ENCODE data around the gene GLG1. TPM values are rescaled to one million over a fixed set of nuclear protein-coding genes. Genes with fewer than 3 reads are reported as not detected.

Gene GLG1
- total RNA-seq, 1 experiment from 2014 or later = 210 TPM

DNA sequence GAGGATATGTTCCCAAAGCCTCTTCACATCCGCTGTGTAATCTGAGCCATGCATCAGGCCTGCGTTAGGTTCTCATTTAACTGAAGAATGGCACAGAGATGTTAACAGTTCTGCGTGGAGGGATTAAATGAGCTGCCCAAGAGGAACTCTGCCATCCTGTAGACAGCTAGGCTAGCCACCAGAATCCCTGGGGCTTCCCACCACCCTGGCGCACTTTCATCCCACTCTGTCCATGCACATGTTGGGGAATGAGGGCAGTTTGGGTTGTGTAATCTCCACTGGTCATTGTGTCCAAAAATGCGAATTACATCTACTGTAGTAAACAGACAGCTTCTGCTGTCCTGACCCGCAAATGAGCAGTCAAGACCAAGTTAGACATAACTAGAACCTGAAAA is 1.0 kb upstream of the GLG1 start:
- Mint-ChIP-seq H3K9me3 (ENCODE audit: unreplicated experiment) (no peaks in the 10 kb centered on the region), H3K27ac (ENCODE audit: unreplicated experiment) (peak overlapping the region; percentile 99), H3K27me3 (ENCODE audit: insufficient read depth, unreplicated experiment) (no peaks in the 10 kb centered on the region), H3K36me3 (ENCODE audit: insufficient read depth, unreplicated experiment) (peaks cover 34% of the 10 kb centered on the region), H3K4me3 (ENCODE audit: unreplicated experiment) (peak overlapping the region; percentile 100), H3K4me1 (ENCODE audit: low read depth, unreplicated experiment) (peaks cover 20% of the 10 kb centered on the region)
- ChIA-PET POLR2A (no interaction called here), CTCF (no interaction called here)
- no peaks in the 10 kb centered on the region for H3K27me3 ChIP-seq (replicated peaks; ENCODE audit: control insufficient read depth, insufficient read depth, low read length)
- H3K36me3 ChIP-seq (ENCODE audit: control insufficient read depth, insufficient read depth, low read length) = no peaks in the 10 kb centered on the region
- BruUV-seq (replicated peaks) = no TSS peak
- peaks cover 20% of the 10 kb centered on the region for H3K4me1 ChIP-seq
- no peak for DNase-seq
- intact Hi-C loops (cut with micrococcal nuclease; ENCODE audit: unreplicated experiment) = loop anchor here (2.0 to 5.0 kb wide), 4 partner anchors 39 to 311 kb away; partner anchors contain the start of gene PSMD7
- H3K4me3 ChIP-seq (ENCODE audit: low read depth, low read length) = no peak overlapping the region
- H3K9me3 ChIP-seq = no peaks in the 10 kb centered on the region
- TF ChIP-seq CTCF (IDR thresholded peaks at IDR 0.05; ENCODE audit: insufficient read depth in 1 of 2, low read depth in 1 of 2, low read length in 1 of 2, severe bottlenecking in 1 of 2, unreplicated experiment in 1 of 2) = no peak

GRCh38 chr16:74607310-74607961 is 522 bp upstream of the GLG1 start:
- Histone ChIP-seq H3K27me3 (replicated peaks; ENCODE audit: control insufficient read depth, insufficient read depth, low read length) (no peaks in the 10 kb centered on the region), H3K4me3 (ENCODE audit: low read depth, low read length) (peak overlapping the region; percentile 92), H3K4me1 (peaks cover 20% of the 10 kb centered on the region), H3K36me3 (ENCODE audit: control insufficient read depth, insufficient read depth, low read length) (no peaks in the 10 kb centered on the region), H3K9me3 (no peaks in the 10 kb centered on the region)
- Mint-ChIP-seq H3K4me3 (ENCODE audit: unreplicated experiment) (peak overlapping the region; percentile 100), H3K4me1 (ENCODE audit: low read depth, unreplicated experiment) (peaks cover 20% of the 10 kb centered on the region), H3K36me3 (ENCODE audit: insufficient read depth, unreplicated experiment) (peaks cover 34% of the 10 kb centered on the region), H3K9me3 (ENCODE audit: unreplicated experiment) (no peaks in the 10 kb centered on the region), H3K27me3 (ENCODE audit: insufficient read depth, unreplicated experiment) (no peaks in the 10 kb centered on the region), H3K27ac (ENCODE audit: unreplicated experiment) (peak overlapping the region; percentile 99)
- TF ChIP-seq CTCF (IDR thresholded peaks at IDR 0.05; ENCODE audit: insufficient read depth in 1 of 2, low read depth in 1 of 2, low read length in 1 of 2, severe bottlenecking in 1 of 2, unreplicated experiment in 1 of 2) = no peak
- DNase-seq = no peak
- TSS peak; percentile 95 for BruUV-seq (replicated peaks)
- intact Hi-C loops (cut with micrococcal nuclease; ENCODE audit: unreplicated experiment) = loop anchor here (2.0 to 5.0 kb wide), 4 partner anchors 39 to 310 kb away; partner anchors contain the start of gene PSMD7
- POLR2A ChIA-PET = interaction anchor here (0.5 to 1.0 kb wide), 9 partner anchors 9 to 130 kb away, joined by 3 to 17 read pairs (median 3); partner anchors contain the start of gene RFWD3
- CTCF ChIA-PET = interaction anchor here (0.8 kb wide), 1 partner anchor 256 kb away, joined by 3 read pairs; no protein-coding TSS in a partner anchor

GRCh38 chr16:74605746-74606520 is 981 bp downstream of the GLG1 start:
- no peaks in the 10 kb centered on the region for H3K9me3 ChIP-seq
- ChIA-PET CTCF (no interaction called here), POLR2A (interaction anchor here (1.0 kb wide), 1 partner anchor 118 kb away, joined by 3 read pairs; no protein-coding TSS in a partner anchor)
- peaks cover 25% of the 10 kb centered on the region for H3K4me1 ChIP-seq
- TF ChIP-seq CTCF (IDR thresholded peaks at IDR 0.05; ENCODE audit: insufficient read depth in 1 of 2, low read depth in 1 of 2, low read length in 1 of 2, severe bottlenecking in 1 of 2, unreplicated experiment in 1 of 2) = no peak
- BruUV-seq (replicated peaks) = no TSS peak
- Mint-ChIP-seq H3K36me3 (ENCODE audit: insufficient read depth, unreplicated experiment) (peaks cover 24% of the 10 kb centered on the region), H3K27me3 (ENCODE audit: insufficient read depth, unreplicated experiment) (no peaks in the 10 kb centered on the region), H3K4me1 (ENCODE audit: low read depth, unreplicated experiment) (peaks cover 14% of the 10 kb centered on the region), H3K9me3 (ENCODE audit: unreplicated experiment) (no peaks in the 10 kb centered on the region), H3K27ac (ENCODE audit: unreplicated experiment) (peak overlapping the region; percentile 99), H3K4me3 (ENCODE audit: unreplicated experiment) (peak overlapping the region; percentile 100)
- peak overlapping the region; percentile 92 for H3K4me3 ChIP-seq (ENCODE audit: low read depth, low read length)
- intact Hi-C loops (cut with micrococcal nuclease; ENCODE audit: unreplicated experiment) = loop anchor here (2.0 to 5.0 kb wide), 4 partner anchors 37 to 309 kb away; partner anchors contain the start of gene PSMD7
- DNase-seq = no peak
- H3K36me3 ChIP-seq (ENCODE audit: control insufficient read depth, insufficient read depth, low read length) = no peaks in the 10 kb centered on the region
- no peaks in the 10 kb centered on the region for H3K27me3 ChIP-seq (replicated peaks; ENCODE audit: control insufficient read depth, insufficient read depth, low read length)

Data from Caco-2 (cell line).